Fibroblast of lung (primary cell): Measurements from ENCODE around the gene IL20RB. TPM values are rescaled to one million over a fixed set of nuclear protein-coding genes. Genes with fewer than 3 reads are reported as not detected.

Source experiments
- DNase-seq, 2 donors: peaks; one replicate each; pipeline versions ENCODE4 v3.0.0 to v3.0.0-alpha.2; 2010; ENCODE audit warnings: low read depth in 2 of 2
- H2AFZ ChIP-seq: 2 replicates; pipeline ENCODE4 v1.5.1; 2012; ENCODE audit warnings: low read length, control low read depth, inconsistent platforms
- H3K27ac ChIP-seq: 2 replicates; pipeline ENCODE4 v1.5.1; 2011; ENCODE audit warnings: low read length, control low read depth; ENCODE audit not compliant: insufficient read depth
- H3K27me3 ChIP-seq: 2 replicates; pipeline ENCODE4 v1.5.1; 2011; ENCODE audit warnings: mild to moderate bottlenecking, low read length; ENCODE audit not compliant: control insufficient read depth, insufficient read depth
- H3K36me3 ChIP-seq: 2 replicates; pipeline ENCODE4 v1.5.1; 2011; ENCODE audit warnings: low read length; ENCODE audit not compliant: control insufficient read depth, insufficient read depth
- H3K4me1 ChIP-seq: 2 replicates; pipeline ENCODE4 v1.5.1; 2011; ENCODE audit warnings: low read length; ENCODE audit not compliant: control insufficient read depth, insufficient read depth; ENCODE audit errors: extremely low read depth
- H3K4me2 ChIP-seq: 2 replicates; pipeline ENCODE4 v1.5.1; 2011; ENCODE audit warnings: low read length, control low read depth; ENCODE audit not compliant: insufficient read depth; ENCODE audit errors: extremely low read depth
- H3K4me3 ChIP-seq, 4 experiments: fragments of 200-600 bp in 1 of 4; sonication (generic) in 1 of 4; replicated peaks in 1 of 4; 2 replicates each; pipeline ENCODE4 v1.5.1; 2011 to 2016; ENCODE audit warnings: low read length in 4 of 4, low read depth in 3 of 4, mild to moderate bottlenecking in 3 of 4, control low read depth in 2 of 4, inconsistent platforms in 1 of 4, mixed read lengths in 1 of 4; ENCODE audit not compliant: insufficient read depth in 1 of 4; ENCODE audit errors: control extremely low read depth in 1 of 4
- H3K79me2 ChIP-seq: 2 replicates; pipeline ENCODE4 v1.5.1; 2012; ENCODE audit warnings: mild to moderate bottlenecking, low read length, inconsistent platforms; ENCODE audit not compliant: control insufficient read depth, insufficient read depth
- H3K9ac ChIP-seq: 2 replicates; pipeline ENCODE4 v1.5.1; 2011; ENCODE audit warnings: mild to moderate bottlenecking, low read length, control low read depth; ENCODE audit not compliant: insufficient read depth
- H3K9me3 ChIP-seq: 2 replicates; pipeline ENCODE4 v1.5.1; 2012; ENCODE audit warnings: low read depth, low read length; ENCODE audit not compliant: control insufficient read depth, insufficient read depth
- H4K20me1 ChIP-seq: 2 replicates; pipeline ENCODE4 v1.5.1; 2011; ENCODE audit warnings: low read length; ENCODE audit not compliant: control insufficient read depth, insufficient read depth; ENCODE audit errors: extremely low read depth
- EZH2 ChIP-seq: IDR thresholded peaks from 2 replicates; pipeline ENCODE4 v1.5.1; 2012; ENCODE audit warnings: low read length, control low read depth, mild to moderate bottlenecking; ENCODE audit errors: missing control alignments
- polyA plus RNA-seq, 2 donors: library from polyadenylated mRNA; depleted of rRNA in 1 of 2; stranded (reverse) in 1 of 2; unstranded in 1 of 2; fragments of >200 nt; gene quantifications; 2 replicates each; pipeline ENCODE4 v1.2.1, GENCODE V29; 2011 to 2012; ENCODE audit warnings: missing spikeins in 1 of 2
- total RNA-seq: library from RNA; depleted of rRNA; stranded (reverse); fragments of >200 nt; gene quantifications from 2 replicates; pipeline ENCODE4 v1.2.1, GENCODE V29; 2014
- TF ChIP-seq, protein P1 (sequence below), 2 donors: IDR thresholded peaks in 1 of 2; conservative IDR thresholded peaks in 1 of 2; 1 replicate in 1 of 2; 2 replicates in 1 of 2; pipeline ENCODE4 v1.5.1; 2011 to 2012; ENCODE audit warnings: low read length in 2 of 2, control low read depth in 1 of 2, inconsistent platforms in 1 of 2, low read depth in 1 of 2, mild to moderate bottlenecking in 1 of 2

Gene IL20RB
- total and polyA plus RNA-seq, 2 donors (not counting 1 experiment from before 2014, with no cell fraction given): 1.9 to 3.0 TPM

DNA sequence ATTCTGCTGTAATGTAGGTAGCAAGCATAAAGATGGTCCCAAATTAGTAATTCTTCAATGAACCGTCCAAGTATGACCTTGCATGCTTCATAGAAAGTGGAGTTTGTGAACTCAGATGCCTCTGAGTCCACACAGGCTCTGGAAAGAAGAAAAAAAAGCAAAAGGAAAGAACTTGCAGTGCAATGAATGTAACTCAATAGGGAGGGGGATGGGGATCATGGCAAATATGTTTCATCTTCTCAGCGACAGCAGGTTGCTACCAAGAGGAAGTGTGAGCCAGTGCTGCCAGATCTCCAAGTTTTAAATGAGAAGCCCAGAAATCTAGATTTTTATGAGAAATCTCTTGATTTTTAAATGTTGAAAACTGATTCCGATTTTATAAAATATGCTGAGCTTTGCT is 50.3 kb downstream of the IL20RB start:
- Histone ChIP-seq H3K27me3 (no peaks in the 10 kb centered on the region), H3K27ac (no peak overlapping the region), H3K9me3 (no peaks in the 10 kb centered on the region), H3K79me2 (no peaks in the 10 kb centered on the region), H3K4me1 (peaks cover 3% of the 10 kb centered on the region), H3K36me3 (no peaks in the 10 kb centered on the region), H4K20me1 (no peaks in the 10 kb centered on the region), H3K9ac (no peak overlapping the region), H3K4me3 (no peak overlapping the region), H2AFZ (no peak overlapping the region), H3K4me2 (no peak overlapping the region)
- TF ChIP-seq, protein P1, sequence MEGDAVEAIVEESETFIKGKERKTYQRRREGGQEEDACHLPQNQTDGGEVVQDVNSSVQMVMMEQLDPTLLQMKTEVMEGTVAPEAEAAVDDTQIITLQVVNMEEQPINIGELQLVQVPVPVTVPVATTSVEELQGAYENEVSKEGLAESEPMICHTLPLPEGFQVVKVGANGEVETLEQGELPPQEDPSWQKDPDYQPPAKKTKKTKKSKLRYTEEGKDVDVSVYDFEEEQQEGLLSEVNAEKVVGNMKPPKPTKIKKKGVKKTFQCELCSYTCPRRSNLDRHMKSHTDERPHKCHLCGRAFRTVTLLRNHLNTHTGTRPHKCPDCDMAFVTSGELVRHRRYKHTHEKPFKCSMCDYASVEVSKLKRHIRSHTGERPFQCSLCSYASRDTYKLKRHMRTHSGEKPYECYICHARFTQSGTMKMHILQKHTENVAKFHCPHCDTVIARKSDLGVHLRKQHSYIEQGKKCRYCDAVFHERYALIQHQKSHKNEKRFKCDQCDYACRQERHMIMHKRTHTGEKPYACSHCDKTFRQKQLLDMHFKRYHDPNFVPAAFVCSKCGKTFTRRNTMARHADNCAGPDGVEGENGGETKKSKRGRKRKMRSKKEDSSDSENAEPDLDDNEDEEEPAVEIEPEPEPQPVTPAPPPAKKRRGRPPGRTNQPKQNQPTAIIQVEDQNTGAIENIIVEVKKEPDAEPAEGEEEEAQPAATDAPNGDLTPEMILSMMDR (conservative IDR thresholded peaks at IDR 0.05 in 1 of 2, IDR thresholded peaks at IDR 0.05 in 1 of 2; ENCODE audit: low read depth in 1 of 2, low read length in 2 of 2): no peak
- TF ChIP-seq EZH2: no peak
- DNase-seq: no peak

DNA sequence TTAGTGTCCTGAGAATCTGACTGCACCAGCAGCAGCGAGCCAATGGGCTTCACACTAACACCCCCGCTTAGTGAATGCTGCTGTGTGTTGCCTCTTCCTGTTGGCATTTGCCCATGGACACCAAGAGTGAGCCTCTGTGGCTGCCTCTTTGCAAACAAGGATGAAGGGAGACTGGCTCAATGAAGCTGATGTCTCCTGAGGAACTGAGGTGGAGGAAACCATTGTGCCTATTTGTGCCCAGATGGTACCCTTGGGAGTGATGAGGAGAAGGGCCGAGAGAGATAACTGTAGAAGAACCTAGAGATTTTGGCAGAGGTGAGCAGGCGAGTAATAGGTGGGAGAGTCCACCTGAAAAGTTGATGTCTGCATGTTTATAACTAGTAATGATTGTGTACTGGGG is 51.2 kb downstream of the IL20RB start:
- Histone ChIP-seq H3K27ac (no peak overlapping the region), H3K4me1 (peaks cover 6% of the 10 kb centered on the region), H3K4me2 (no peak overlapping the region), H4K20me1 (no peaks in the 10 kb centered on the region), H3K79me2 (no peaks in the 10 kb centered on the region), H3K4me3 (no peak overlapping the region), H3K9me3 (no peaks in the 10 kb centered on the region), H3K36me3 (no peaks in the 10 kb centered on the region), H3K9ac (no peak overlapping the region), H3K27me3 (no peaks in the 10 kb centered on the region), H2AFZ (no peak overlapping the region)
- no peak for DNase-seq
- no peak for TF ChIP-seq EZH2
- TF ChIP-seq, protein P1 (conservative IDR thresholded peaks at IDR 0.05 in 1 of 2, IDR thresholded peaks at IDR 0.05 in 1 of 2; ENCODE audit: low read depth in 1 of 2, low read length in 2 of 2): no peak

DNA sequence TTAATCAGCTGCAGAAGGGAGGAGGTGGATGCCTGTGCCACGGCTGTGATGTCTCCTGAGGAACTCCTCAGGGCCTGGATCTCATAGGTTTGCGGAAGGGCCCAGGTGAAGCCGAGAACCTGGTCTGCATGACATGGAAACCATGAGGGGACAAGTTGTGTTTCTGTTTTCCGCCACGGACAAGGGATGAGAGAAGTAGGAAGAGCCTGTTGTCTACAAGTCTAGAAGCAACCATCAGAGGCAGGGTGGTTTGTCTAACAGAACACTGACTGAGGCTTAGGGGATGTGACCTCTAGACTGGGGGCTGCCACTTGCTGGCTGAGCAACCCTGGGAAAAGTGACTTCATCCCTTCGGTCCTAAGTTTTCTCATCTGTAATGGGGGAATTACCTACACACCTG is 52.4 kb downstream of the IL20RB start:
- no peak for TF ChIP-seq EZH2
- TF ChIP-seq, protein P1 (conservative IDR thresholded peaks at IDR 0.05 in 1 of 2, IDR thresholded peaks at IDR 0.05 in 1 of 2; ENCODE audit: low read depth in 1 of 2, low read length in 2 of 2): no peak
- Histone ChIP-seq H3K4me3 (no peak overlapping the region), H3K9ac (no peak overlapping the region), H3K27me3 (no peaks in the 10 kb centered on the region), H2AFZ (no peak overlapping the region), H3K4me2 (no peak overlapping the region), H3K36me3 (no peaks in the 10 kb centered on the region), H3K27ac (no peak overlapping the region), H3K4me1 (peaks cover 8% of the 10 kb centered on the region), H3K9me3 (no peaks in the 10 kb centered on the region), H4K20me1 (no peaks in the 10 kb centered on the region), H3K79me2 (no peaks in the 10 kb centered on the region)
- no peak for DNase-seq
